ENCODE measurements around the gene NCBP1.

- TF ChIP-seq, protein P1, sequence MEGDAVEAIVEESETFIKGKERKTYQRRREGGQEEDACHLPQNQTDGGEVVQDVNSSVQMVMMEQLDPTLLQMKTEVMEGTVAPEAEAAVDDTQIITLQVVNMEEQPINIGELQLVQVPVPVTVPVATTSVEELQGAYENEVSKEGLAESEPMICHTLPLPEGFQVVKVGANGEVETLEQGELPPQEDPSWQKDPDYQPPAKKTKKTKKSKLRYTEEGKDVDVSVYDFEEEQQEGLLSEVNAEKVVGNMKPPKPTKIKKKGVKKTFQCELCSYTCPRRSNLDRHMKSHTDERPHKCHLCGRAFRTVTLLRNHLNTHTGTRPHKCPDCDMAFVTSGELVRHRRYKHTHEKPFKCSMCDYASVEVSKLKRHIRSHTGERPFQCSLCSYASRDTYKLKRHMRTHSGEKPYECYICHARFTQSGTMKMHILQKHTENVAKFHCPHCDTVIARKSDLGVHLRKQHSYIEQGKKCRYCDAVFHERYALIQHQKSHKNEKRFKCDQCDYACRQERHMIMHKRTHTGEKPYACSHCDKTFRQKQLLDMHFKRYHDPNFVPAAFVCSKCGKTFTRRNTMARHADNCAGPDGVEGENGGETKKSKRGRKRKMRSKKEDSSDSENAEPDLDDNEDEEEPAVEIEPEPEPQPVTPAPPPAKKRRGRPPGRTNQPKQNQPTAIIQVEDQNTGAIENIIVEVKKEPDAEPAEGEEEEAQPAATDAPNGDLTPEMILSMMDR (IDR thresholded peaks at IDR 0.05), result no peak
- TF ChIP-seq POLR2A (IDR thresholded peaks at IDR 0.05), result no peak
Measured at GRCh38 chr9:97688654-97689053, 55.0 kb downstream of the NCBP1 start.
